Trophoblast cell (in vitro differentiated cells and primary cell): ENCODE data around the gene SHFL.

Source experiments
- DNase-seq, 2 donors: peaks; one replicate each; pipeline ENCODE4 v3.0.0-alpha.2; 2016
- H2AFZ ChIP-seq: 2 replicates; pipeline ENCODE4 v1.6.1; 2013; ENCODE audit warnings: low read length, moderate library complexity, mild to moderate bottlenecking; ENCODE audit not compliant: insufficient read depth, poor library complexity
- H2AK5ac ChIP-seq: 2 replicates; pipeline ENCODE4 v1.6.1; 2013; ENCODE audit warnings: mild to moderate bottlenecking, low read length
- H2BK120ac ChIP-seq: 2 replicates; pipeline ENCODE4 v1.6.1; 2013; ENCODE audit warnings: low read length, mild to moderate bottlenecking, moderate library complexity; ENCODE audit not compliant: insufficient read depth, poor library complexity
- H2BK12ac ChIP-seq: 2 replicates; pipeline ENCODE4 v1.6.1; 2013; ENCODE audit warnings: mild to moderate bottlenecking, low read length, moderate library complexity
- H2BK5ac ChIP-seq: 2 replicates; pipeline ENCODE4 v1.6.1; 2013; ENCODE audit warnings: low read length, low read depth, moderate library complexity, mild to moderate bottlenecking; ENCODE audit not compliant: poor library complexity
- H3K14ac ChIP-seq: 2 replicates; pipeline ENCODE4 v1.6.1; 2013; ENCODE audit warnings: mild to moderate bottlenecking, low read length
- H3K18ac ChIP-seq: 2 replicates; pipeline ENCODE4 v1.6.1; 2013; ENCODE audit warnings: mild to moderate bottlenecking, low read length
- H3K23ac ChIP-seq: 2 replicates; pipeline ENCODE4 v1.6.1; 2013; ENCODE audit warnings: low read length
- H3K27ac ChIP-seq: 2 replicates; pipeline ENCODE4 v1.5.1; 2013; ENCODE audit warnings: low read depth, mild to moderate bottlenecking, inconsistent platforms, low read length, moderate library complexity
- H3K27me3 ChIP-seq: 2 replicates; pipeline ENCODE4 v1.6.1; 2013; ENCODE audit warnings: inconsistent platforms, mild to moderate bottlenecking, low read length, moderate library complexity; ENCODE audit not compliant: insufficient read depth
- H3K36me3 ChIP-seq, 2 experiments: 1 replicate in 1 of 2; 2 replicates in 1 of 2; pipeline ENCODE4 v1.6.1; 2013; ENCODE audit warnings: low read length in 2 of 2, mild to moderate bottlenecking in 2 of 2, moderate library complexity in 1 of 2; ENCODE audit not compliant: insufficient read depth in 2 of 2, control insufficient read depth in 1 of 2
- H3K4ac ChIP-seq: 2 replicates; pipeline ENCODE4 v1.6.1; 2013; ENCODE audit warnings: low read depth, mild to moderate bottlenecking, low read length, moderate library complexity
- H3K4me1 ChIP-seq, 2 experiments: 1 replicate in 1 of 2; 2 replicates in 1 of 2; pipeline ENCODE4 v1.6.1; 2013; ENCODE audit warnings: low read length in 2 of 2, mild to moderate bottlenecking in 2 of 2, moderate library complexity in 1 of 2; ENCODE audit not compliant: insufficient read depth in 2 of 2, control insufficient read depth in 1 of 2
- H3K4me2 ChIP-seq: 2 replicates; pipeline ENCODE4 v1.6.1; 2013; ENCODE audit warnings: inconsistent platforms, mild to moderate bottlenecking, low read length, moderate library complexity
- H3K4me3 ChIP-seq: 2 replicates; pipeline ENCODE4 v1.5.1; 2013; ENCODE audit warnings: mild to moderate bottlenecking, low read depth, low read length, inconsistent platforms
- H3K79me1 ChIP-seq: one replicate; pipeline ENCODE4 v1.6.1; 2013; ENCODE audit warnings: low read length
- H3K79me2 ChIP-seq: 2 replicates; pipeline ENCODE4 v1.6.1; 2013; ENCODE audit warnings: low read length, mild to moderate bottlenecking; ENCODE audit not compliant: control insufficient read depth, insufficient read depth, poor library complexity
- H3K9ac ChIP-seq: 2 replicates; pipeline ENCODE4 v1.6.1; 2013; ENCODE audit warnings: mild to moderate bottlenecking, low read length
- H3K9me3 ChIP-seq: 2 replicates; pipeline ENCODE4 v1.6.1; 2013; ENCODE audit warnings: low read depth, mild to moderate bottlenecking, control low read depth, inconsistent platforms, low read length; ENCODE audit not compliant: insufficient read depth
- H4K12ac ChIP-seq: 2 replicates; pipeline ENCODE4 v1.6.1; 2013; ENCODE audit warnings: low read depth, mild to moderate bottlenecking, low read length, moderate library complexity
- H4K8ac ChIP-seq: 2 replicates; pipeline ENCODE4 v1.6.1; 2013; ENCODE audit warnings: low read depth, mild to moderate bottlenecking, low read length, moderate library complexity
- H4K91ac ChIP-seq: one replicate; pipeline ENCODE4 v1.6.1; 2013; ENCODE audit warnings: low read depth, mild to moderate bottlenecking, low read length, moderate library complexity
- WGBS: extraction: QIAGEN DNeasy Blood & Tissue Kit; methylation state at CpG from one replicate; pipeline ENCODE4 v1.1.7; 2013; ENCODE audit warnings: missing lambda C conversion rate; ENCODE audit not compliant: insufficient read length, insufficient coverage; ENCODE audit errors: extremely low coverage; 5-methylcytosine and 5-hydroxymethylcytosine counted together

The SHFL gene

DNA sequence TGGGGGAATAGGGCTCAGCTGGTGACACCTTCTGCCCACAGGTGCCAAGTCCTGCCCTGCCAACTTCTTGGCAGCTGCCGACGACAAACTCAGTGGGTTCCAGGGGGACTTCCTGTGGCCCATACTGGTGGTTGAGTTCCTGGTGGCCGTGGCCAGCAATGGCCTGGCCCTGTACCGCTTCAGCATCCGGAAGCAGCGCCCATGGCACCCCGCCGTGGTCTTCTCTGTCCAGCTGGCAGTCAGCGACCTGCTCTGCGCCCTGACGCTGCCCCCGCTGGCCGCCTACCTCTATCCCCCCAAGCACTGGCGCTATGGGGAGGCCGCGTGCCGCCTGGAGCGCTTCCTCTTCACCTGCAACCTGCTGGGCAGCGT is 27.5 kb downstream of the SHFL start:
- Histone ChIP-seq H3K27me3 (no peaks in the 10 kb centered on the region), H3K4ac (no peak overlapping the region), H4K8ac (no peak overlapping the region), H3K4me3 (no peak overlapping the region), H3K9me3 (no peaks in the 10 kb centered on the region), H4K12ac (no peak overlapping the region), H3K79me2 (no peaks in the 10 kb centered on the region), H2AFZ (no peak overlapping the region), H3K4me2 (no peak overlapping the region), H3K18ac (no peak overlapping the region), H3K27ac (no peak overlapping the region), H3K14ac (no peak overlapping the region), H2BK120ac (no peak overlapping the region), H2BK5ac (no peak overlapping the region), H3K23ac (no peak overlapping the region), H2BK12ac (no peak overlapping the region), H2AK5ac (no peak overlapping the region), H4K91ac (no peak overlapping the region), H3K9ac (no peak overlapping the region), H3K4me1 (peaks cover 0 to 2% of the 10 kb centered on the region in 2 experiments), H3K36me3 (peaks cover 66 to 74% of the 10 kb centered on the region in 2 experiments), H3K79me1 (no peaks in the 10 kb centered on the region)
- WGBS: no CpG with 5 or more reads among the region's 19 CpGs
- no peak for DNase-seq

- H3K27ac ChIP-seq: no peak overlapping the region
- H3K14ac ChIP-seq: no peak overlapping the region
- H3K18ac ChIP-seq: no peak overlapping the region
- H3K4ac ChIP-seq: no peak overlapping the region
- H2BK5ac ChIP-seq: no peak overlapping the region
- no peak overlapping the region for H2BK120ac ChIP-seq
- no peak overlapping the region for H2AFZ ChIP-seq
- no peak overlapping the region for H3K9ac ChIP-seq
- no peak overlapping the region for H2BK12ac ChIP-seq
- H4K91ac ChIP-seq: no peak overlapping the region
- H4K12ac ChIP-seq: no peak overlapping the region
- H2AK5ac ChIP-seq: no peak overlapping the region
- H3K23ac ChIP-seq: no peak overlapping the region
- no peaks in the 10 kb centered on the region for H3K27me3 ChIP-seq
- H3K4me1 ChIP-seq: peaks cover 4 to 6% of the 10 kb centered on the region in 2 experiments
- WGBS: no CpG with 5 or more reads among the region's 43 CpGs
- peaks cover under 1% of the 10 kb centered on the region for H3K79me1 ChIP-seq
- no peak overlapping the region for H3K4me2 ChIP-seq
- H3K36me3 ChIP-seq: peaks cover 68 to 77% of the 10 kb centered on the region in 2 experiments
- no peaks in the 10 kb centered on the region for H3K9me3 ChIP-seq
- H3K79me2 ChIP-seq: peaks cover 3% of the 10 kb centered on the region
- no peak overlapping the region for H4K8ac ChIP-seq
- DNase-seq: no peak
- H3K4me3 ChIP-seq: no peak overlapping the region
These were observed 28.0 kb downstream of the SHFL start for GRCh38 chr19:10113964-10114650.

GRCh38 chr19:10114651-10115391 is 28.7 kb downstream of the SHFL start:
- H3K27me3 ChIP-seq: no peaks in the 10 kb centered on the region
- H2BK120ac ChIP-seq: no peak overlapping the region
- peaks cover 8% of the 10 kb centered on the region for H3K79me2 ChIP-seq
- H2AFZ ChIP-seq: no peak overlapping the region
- no peak for DNase-seq
- H3K27ac ChIP-seq: no peak overlapping the region
- no peak overlapping the region for H3K14ac ChIP-seq
- peaks cover 2% of the 10 kb centered on the region for H3K9me3 ChIP-seq
- peaks cover 6% of the 10 kb centered on the region for H3K79me1 ChIP-seq
- no peak overlapping the region for H2AK5ac ChIP-seq
- WGBS: no CpG with 5 or more reads among the region's 26 CpGs
- no peak overlapping the region for H3K9ac ChIP-seq
- H2BK5ac ChIP-seq: no peak overlapping the region
- no peak overlapping the region for H3K4ac ChIP-seq
- no peak overlapping the region for H3K23ac ChIP-seq
- H3K4me2 ChIP-seq: no peak overlapping the region
- no peak overlapping the region for H4K91ac ChIP-seq
- peaks cover 61 to 70% of the 10 kb centered on the region in 2 experiments for H3K36me3 ChIP-seq
- H2BK12ac ChIP-seq: no peak overlapping the region
- no peak overlapping the region for H3K18ac ChIP-seq
- H4K12ac ChIP-seq: no peak overlapping the region
- peaks cover 6 to 7% of the 10 kb centered on the region in 2 experiments for H3K4me1 ChIP-seq
- no peak overlapping the region for H3K4me3 ChIP-seq
- H4K8ac ChIP-seq: no peak overlapping the region

- H3K4me2 ChIP-seq: no peak overlapping the region
- no peak overlapping the region for H4K12ac ChIP-seq
- no peak overlapping the region for H3K23ac ChIP-seq
- peaks cover 6% of the 10 kb centered on the region for H3K79me1 ChIP-seq
- no peak overlapping the region for H2BK12ac ChIP-seq
- no peak overlapping the region for H3K27ac ChIP-seq
- H3K9ac ChIP-seq: no peak overlapping the region
- peaks cover 8% of the 10 kb centered on the region for H3K79me2 ChIP-seq
- H2AK5ac ChIP-seq: no peak overlapping the region
- no peak overlapping the region for H3K4ac ChIP-seq
- H3K9me3 ChIP-seq: peaks cover 4% of the 10 kb centered on the region
- no peak overlapping the region for H4K8ac ChIP-seq
- H3K4me3 ChIP-seq: no peak overlapping the region
- no peak overlapping the region for H2BK5ac ChIP-seq
- no peak overlapping the region for H3K14ac ChIP-seq
- no peak overlapping the region for H3K18ac ChIP-seq
- no peak overlapping the region for H4K91ac ChIP-seq
- DNase-seq: no peak
- WGBS: no CpG with 5 or more reads among the region's 45 CpGs
- no peaks in the 10 kb centered on the region for H3K27me3 ChIP-seq
- H2BK120ac ChIP-seq: no peak overlapping the region
- H3K36me3 ChIP-seq: peaks cover 54 to 63% of the 10 kb centered on the region in 2 experiments
- no peak overlapping the region for H2AFZ ChIP-seq
- H3K4me1 ChIP-seq: peaks cover 6 to 7% of the 10 kb centered on the region in 2 experiments
These were observed 29.4 kb downstream of the SHFL start for GRCh38 chr19:10115392-10116084.
